HG03159 (cell line): Measurements from ENCODE around the gene CBS.
"Not testable (repeated sequence)": the region's sequence is repeated elsewhere in the genome, so short reads cannot be mapped to it uniquely, and the experiment has no call there.

Experiments used
- ATAC-seq: cut with Tn5 transposase; IDR thresholded peaks from one replicate; pipeline ENCODE4 v1.9.1; 2021; ENCODE audit warnings: mild to moderate bottlenecking, moderate library complexity; ENCODE audit not compliant: unreplicated experiment

Gene CBS

DNA sequence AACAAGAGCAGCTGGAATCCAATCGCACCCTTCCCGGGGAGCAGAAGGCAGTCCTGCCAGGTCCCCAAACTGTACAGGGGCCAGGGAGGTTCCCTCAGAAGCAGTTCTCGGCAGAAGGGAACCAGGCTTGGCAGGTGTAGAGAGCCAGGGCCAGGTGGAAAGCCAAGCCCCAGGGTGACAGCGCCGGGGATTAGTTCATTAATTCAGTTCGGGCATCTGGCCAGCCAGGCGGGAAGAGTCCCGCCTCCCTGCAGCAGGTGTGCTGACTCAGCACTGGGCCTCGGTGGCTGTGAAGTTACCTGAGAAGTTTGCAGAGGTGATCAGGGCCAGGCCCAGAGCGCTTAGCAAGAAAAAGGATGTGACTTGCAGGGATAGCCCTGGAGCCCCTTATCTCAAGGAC lies 6.0 kb downstream of the CBS start:
- not testable (repeated sequence) for ATAC-seq

DNA sequence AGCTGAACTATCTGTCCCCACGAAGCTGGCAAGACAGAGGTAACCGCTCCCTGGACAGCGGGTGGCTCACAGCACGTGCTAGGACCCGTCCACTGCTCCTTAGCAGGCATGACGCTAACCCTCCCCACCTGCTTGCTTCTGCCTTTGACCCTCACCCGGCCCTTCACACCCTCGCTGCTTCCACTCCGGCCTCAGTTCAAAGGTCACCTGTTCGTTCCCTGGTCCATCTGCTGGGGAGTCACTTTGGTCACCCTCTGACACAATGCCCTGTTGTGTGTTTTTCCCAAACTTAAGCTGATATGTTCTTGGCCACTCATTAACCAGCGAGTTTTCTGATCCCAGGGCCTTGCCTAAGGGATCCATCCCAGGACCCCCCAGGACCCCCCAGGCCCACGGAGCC lies 7.6 kb downstream of the CBS start:
- not testable (repeated sequence) for ATAC-seq

DNA sequence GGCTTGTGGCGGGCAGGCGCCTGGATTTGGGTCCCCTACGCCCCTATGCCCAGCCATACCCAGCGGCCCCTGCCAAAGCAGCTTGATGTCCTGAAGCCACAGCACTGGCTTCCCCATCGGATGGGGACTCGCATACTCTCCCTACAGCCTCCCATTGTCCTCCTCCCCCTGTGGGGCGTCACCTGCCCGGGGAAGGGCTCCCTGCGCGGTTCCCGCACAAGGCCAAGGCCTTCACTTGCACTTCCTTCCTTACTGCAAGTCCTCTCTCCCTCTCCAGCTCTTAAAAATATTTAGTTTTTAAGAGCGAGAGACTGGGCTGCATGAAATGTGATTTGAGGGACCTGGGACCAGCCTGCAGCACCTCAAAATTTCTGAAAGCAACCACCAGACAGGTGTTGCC lies 8.9 kb downstream of the CBS start:
- not testable (repeated sequence) for ATAC-seq

DNA sequence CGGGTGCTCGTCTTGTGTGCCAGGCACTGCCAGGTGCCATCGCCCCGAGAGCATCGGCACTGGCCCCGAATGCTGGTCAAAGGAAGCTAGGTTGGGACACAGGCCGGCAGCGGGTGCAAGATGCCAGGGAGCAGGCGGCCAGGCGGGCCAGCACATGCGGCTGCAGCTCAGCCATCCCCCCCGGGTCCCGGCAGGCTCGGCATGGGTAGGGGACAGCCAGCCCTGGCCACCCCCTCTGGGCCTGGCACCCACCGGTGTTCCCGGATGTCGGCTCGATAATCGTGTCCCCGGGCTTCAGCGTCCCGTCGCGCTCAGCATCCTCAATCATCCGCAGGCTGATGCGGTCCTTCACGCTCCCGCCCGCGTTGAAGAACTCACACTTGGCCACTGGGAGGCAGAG lies 9.6 kb downstream of the CBS start:
- not testable (repeated sequence) for ATAC-seq

DNA sequence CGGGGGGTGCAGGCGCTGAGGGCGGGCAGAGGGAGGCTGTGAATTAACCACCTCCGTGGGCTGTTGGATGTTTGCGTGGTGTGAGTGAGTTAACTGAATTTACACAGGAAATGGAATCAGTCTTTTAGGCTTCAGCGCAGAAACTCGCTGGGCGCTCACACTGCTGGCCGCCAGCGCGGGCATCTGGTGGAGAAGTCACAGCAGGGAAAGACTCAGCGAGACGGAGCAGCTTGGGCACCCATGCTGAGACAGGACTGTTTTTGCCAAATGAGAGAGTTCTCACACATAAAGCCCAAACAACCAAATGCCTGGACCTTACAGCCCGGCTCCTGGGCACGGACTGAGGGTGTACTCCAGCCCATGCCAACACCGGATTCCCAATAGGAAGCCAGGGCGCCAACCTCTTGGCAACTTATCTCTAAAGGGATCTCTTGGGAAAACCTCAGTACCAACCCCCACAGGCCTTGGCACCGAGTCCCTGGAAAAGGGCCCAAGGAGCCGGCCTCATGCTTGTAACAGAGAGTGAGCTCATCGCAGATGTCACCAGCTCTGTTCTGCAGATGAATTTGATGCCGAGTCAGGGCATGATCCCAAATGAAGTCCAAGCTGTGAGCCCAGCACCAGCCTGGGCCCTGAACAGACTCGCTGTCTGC lies 11.2 kb downstream of the CBS start:
- ATAC-seq: not testable (repeated sequence)

DNA sequence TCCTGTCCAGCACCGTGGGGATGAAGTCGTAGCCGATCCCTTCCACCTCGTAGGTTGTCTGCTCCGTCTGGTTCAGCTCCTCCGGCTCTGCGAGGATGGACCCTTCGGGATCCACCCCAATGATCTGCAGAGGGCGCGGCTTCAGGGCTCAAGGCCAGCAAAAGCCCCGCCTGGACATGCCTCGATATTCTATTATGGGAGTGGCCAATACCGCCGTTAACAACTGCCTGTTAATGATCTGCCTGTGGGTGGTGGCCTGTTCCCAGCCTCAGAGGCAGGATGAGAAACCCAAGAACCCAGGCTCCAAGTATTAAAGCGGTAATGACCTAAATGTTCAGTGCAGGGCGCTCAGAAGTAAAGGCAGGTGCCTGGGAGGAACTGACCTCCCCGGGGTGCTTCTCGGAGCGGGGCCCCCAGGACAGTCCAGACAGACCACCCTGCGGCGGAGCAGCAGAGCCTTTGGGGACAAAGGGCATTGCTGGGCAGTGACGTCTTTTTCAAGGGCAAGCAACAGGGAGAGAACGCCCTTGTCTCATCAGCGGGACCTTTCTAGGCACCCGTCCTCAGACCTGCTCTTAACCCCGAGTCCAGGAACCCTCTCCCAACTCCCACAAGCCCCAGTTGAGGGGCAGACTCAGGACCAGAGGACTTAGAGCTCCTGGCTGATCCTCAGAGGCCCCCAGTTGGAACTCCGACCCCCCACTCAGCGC lies 12.5 kb downstream of the CBS start:
- ATAC-seq: not testable (repeated sequence)

DNA sequence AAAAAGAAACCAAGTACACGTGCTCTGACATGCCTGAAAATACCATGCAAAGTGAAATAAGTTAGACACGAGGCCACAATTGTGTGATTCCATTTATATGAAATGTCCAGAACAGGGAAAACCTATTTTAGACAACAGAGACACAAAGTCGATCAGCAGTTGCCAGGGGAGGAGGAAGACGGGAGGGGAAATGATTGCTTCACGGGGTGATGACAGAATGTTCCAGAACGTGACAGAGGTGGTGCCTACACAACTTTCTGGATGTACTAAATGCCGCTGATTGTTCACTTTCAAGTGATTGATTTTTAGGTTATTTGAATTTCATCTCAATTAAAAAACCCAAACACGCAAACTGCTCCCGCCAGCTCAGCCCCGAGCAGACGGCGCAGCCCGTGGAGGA lies 22.5 kb downstream of the CBS start:
- not testable (repeated sequence) for ATAC-seq

DNA sequence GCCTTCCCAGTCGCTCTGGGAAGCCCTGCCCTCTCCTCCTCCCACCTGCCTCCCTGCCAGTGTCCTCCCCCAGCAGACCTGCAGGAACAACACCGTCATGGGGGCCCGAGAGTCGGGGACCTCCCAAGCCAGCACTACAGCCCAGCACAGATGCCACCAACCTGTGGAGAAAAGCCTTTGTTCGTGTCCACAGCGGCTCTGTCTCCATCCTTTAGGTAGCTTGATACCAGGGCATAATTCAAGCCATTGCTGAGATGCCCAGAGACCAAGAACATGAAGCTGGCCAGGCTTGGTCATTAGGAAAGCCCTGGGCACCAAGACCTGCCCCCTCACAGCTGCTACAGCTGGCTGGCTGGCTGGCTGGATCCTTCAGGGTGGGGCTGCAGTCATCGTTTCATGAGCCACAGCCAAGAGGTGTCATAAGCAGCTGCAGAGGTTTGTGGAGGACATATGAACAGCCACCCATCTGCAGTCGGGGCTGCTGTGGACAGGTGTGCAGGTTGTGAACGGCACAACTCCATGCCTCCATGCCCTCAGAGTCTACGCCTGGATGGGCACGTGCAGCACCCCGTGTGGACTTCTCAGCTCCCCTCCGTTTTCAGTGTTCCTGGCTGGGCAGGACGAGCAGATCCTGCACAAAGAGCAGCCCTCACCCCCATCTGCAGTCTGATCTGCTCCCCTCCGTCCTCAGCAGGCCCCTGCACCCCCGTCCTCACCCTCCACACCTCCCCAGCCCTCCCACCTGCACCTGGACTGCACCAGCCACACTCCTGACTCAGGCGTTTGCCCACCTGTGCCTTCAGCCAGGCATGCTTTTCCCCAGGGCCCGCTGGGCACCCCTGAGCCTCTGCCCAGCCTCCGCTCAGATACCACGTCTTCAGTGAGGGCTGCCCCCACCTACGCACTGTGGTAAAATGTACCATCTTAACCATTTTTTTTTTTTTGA lies 29.5 kb downstream of the CBS start:
- ATAC-seq: not testable (repeated sequence)

DNA sequence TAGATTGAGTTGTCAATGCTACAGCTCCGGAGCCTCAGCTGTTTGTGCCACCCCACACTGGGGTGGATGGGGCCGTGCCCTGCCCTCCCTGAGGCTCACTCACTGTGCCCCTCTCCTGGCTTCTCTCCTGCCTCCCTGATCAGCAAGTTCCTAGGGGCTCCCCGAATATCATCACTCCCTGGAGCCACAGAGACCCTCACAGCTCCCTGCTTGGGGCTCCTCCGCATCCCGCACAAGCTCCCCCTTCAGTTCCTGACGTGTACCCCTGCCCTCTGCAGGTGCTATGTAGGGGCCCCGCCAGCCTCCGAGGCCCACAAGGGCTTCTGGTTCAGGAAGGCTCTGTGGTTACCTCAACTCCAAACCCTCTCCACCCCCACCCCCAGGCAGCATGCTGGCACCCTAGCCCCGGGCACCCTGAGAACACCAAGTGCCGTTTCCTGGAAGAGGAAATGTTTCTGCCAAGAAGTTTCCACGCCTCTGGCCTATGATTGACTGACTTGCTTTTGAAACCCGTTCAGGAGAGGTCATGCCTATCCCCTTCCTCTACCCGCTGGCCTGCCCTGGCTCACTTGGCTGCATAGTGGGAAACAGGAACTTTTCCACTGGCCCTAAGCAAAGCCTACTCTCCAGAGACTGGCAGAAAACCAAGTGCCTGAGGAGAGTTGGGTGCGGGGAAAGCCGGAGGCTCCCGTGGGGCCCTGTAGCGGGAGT lies 30.3 kb downstream of the CBS start:
- not testable (repeated sequence) for ATAC-seq

DNA sequence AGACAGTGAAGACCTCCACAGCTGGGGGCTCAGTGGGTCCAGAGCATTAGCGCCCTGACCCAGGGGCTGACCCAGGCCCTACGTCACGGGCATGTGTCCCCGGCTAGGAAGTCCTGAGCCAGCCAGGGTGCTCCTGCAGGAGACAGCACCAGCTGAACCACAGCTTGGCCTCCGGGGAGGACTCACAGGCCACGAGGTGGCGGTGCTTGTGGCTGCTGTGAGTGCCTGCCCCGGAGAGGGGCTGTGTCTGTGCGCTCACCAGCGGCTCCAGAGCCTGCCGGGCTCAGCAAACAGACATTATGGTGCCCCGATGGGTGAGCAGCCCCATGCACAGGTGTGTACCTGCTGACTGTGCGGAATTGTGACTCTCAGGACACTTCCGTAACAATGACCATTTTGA lies 31.1 kb downstream of the CBS start:
- not testable (repeated sequence) for ATAC-seq

DNA sequence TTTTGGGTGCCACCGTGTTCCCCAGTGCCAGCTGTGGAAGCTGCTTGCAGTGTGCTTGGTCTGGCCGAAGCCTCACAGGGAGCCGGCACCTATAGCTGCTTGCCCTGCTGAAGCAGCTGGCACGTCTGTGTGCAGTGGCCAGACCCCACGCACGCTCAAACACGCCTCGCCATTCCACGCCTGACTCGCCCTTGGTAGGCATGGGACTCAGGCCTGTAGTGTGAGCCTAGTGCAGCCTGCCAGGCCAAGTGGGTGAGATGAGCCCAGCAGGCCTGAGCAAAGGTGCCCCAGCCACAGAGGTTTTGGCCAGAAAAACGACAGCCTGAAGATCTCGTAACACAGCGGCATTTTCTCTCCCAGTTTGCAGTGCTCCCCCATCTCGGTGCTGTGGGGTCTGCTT lies 32.3 kb downstream of the CBS start:
- ATAC-seq: not testable (repeated sequence)

DNA sequence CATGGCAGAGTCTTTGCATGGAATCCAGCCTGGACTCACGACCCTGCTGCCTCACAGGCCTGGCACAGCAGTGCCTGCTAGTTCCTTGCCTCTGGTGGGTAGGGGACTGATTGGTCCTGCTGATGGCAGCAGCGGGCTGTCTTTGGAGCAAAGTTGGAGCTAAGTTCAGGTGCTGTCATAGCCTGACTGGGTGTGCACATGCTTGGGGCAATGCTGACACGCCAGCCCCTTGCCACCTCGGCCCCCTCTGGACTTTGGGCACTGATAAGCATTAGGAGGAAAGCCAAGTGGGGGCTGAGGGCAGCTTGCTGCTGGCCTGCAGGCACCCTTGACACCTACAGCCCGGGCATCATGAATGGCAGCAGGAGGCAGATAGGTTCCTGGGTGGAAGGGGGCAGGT lies 33.5 kb downstream of the CBS start:
- not testable (repeated sequence) for ATAC-seq

DNA sequence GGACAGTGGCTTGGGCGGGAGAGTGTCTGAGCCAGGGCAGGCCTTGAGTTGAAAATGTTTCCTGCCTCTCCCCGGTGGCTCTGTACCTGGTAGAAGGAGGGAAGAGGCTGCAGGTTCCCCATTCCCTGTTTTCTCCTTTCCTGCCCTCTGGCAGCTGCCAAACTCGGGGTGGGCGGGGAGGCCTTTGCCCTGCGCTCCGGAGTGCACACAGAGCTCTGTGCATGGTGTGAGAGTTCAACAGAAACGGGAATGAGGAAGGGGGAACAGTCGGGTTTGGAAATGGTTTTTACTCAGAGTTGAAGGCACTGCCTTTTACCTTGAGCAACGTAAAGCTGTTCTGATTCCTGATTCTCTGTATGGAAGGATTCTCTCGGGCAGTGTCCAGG lies 37.0 kb downstream of the CBS start:
- not testable (repeated sequence) for ATAC-seq

DNA sequence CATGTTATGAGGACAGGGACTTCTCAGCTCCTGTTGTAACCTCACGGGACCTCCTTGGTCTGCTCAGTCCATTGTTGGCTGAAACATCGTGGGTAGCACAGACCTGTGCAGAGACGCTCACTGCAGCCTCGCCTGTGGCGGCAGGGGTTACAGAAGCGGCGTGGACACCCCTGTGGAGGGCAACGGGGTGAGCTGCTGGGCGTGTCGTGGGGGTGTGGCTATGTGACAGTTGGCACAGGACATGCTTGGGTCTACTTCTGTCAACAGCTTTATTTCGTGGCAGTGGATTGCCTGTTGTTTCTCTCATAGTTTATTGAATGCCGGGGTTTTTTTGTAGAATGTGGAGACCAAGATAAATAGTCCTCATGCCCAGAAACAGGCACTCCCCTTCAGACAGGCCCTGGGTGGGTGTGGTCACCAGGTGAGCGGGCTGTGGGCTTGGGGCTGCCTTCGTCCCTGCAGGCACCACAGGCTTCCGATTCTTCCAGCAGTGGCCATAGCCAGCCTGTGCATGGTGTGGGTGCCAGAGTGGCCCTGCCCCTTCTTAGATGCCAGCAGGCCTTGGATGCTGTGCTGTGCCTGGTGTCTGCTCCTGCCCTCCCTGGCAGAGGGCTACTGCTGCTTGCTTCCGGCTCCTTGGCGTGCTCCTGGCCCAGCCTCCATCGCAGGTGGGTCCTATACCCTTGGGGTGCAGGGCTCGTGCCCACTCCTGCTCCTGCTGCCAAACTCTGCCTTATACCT lies 37.5 kb downstream of the CBS start:
- ATAC-seq: not testable (repeated sequence)

DNA sequence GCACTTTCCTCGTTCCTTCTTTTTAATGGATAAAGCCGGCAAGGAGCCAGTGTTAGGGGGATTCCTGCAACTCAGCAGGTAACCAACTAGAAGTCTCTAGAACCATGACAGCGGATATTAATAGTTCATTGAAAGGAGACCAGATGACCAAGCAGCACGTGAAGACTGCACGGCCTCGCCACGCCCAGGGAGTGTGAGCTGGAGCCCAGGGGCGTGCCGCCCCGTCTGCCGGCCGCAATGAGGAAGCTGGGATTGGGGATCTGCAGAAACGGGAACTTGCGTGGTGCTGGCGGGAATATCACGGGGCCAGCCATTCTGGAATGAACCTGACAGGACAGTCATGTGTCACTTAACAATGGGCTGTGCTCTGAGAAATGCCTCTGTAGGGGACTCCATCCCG lies 38.7 kb downstream of the CBS start:
- not testable (repeated sequence) for ATAC-seq

DNA sequence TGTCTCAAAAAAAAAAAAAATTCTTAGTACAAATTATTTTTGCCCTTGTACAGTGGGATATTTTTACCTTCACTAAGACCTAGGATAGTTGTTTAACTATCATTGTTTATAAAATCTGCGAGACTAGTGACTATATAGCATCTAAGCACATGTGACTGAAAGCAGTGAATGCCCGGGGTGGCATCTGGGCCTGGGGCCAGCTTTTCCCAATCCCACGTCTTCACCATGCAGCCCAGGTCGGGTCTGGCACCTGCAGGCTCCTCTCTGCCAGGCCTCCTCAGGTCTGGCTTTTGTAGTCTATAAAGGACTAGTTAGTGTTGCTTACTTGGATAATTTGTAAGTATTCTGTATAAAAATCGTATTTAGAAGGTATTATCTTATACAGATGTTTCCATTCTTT lies 40.8 kb downstream of the CBS start:
- no peak for ATAC-seq

DNA sequence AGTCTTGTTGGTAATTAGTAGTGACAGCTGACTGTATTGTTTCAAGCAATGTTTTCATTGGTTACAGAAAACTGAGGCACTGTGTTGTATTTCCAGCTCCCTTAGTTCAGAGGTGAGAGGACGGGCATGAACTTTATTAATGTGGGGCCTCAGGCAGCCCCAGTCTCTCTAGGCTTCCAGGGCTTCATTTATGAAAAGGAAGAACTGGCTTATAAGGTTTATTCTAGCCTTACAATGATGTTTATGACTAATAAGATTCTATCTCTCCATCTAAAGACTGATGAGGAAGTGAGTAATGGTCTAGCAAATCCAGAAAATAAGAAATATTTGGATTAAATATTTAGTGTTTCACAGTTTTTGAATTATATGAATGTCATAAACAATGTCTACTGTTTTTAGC lies 41.5 kb downstream of the CBS start:
- ATAC-seq: no peak

DNA sequence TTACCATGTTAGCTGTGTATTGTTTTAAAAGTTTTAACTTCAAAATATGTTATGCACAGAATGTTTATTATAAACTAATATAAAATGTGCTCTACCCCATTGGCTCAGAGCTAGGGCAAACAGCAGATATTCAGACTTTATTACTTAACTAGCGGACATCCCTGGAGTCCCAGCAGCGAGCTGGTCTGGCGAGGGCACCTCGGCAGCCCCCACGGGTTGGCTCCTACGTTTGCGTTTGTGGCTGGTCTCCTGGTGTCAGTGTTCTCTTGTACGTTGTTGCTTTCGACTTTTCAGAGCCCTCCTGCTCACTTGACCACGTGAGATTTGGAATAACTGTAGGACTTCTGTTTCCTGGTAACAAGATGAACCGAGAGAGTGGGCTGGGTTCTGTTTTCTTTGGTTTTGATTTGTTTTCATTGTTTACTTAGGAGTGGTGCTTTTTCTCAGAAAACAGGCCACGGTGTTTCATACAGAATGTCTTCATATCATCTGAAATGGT lies 44.5 kb downstream of the CBS start:
- ATAC-seq: no peak

DNA sequence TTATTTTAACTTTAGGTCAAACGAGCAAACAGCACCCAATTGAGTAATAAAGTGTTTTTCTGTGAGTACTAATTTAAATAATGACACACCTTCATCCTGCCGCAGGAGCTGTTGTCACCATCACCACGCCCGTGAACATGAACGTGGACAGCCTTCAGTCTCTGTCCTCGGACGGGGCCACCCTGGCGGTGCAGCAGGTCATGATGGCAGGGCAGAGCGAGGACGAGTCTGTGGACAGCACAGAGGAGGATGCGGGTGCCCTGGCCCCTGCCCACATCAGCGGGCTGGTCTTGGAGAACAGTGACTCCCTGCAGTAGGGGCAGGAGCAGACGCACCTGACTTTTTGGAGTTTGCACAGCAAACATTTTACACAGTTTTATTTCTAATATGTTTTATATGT lies 45.9 kb downstream of the CBS start:
- no peak for ATAC-seq
